IMR-90 (cell line): ENCODE data around the gene IL6.

Source experiments
- BHLHE40 ChIP-seq: fragments of 150-350 bp; IDR thresholded peaks from 2 replicates; pipeline ENCODE4 v1.6.1; 2016; ENCODE audit warnings: mild to moderate bottlenecking, low read depth, low read length
- CEBPB ChIP-seq: IDR thresholded peaks from 2 replicates; pipeline ENCODE4 v1.6.1; 2012; ENCODE audit warnings: low read depth, low read length, improper control_type of control experiment
- CHD1 ChIP-seq: IDR thresholded peaks from 2 replicates; pipeline ENCODE4 v1.6.1; 2012; ENCODE audit warnings: low read depth, low read length, improper control_type of control experiment
- CTCF ChIP-seq: conservative IDR thresholded peaks from 2 replicates; pipeline ENCODE4 v1.5.1; 2012; ENCODE audit warnings: mild to moderate bottlenecking, low read depth, low read length, improper control_type of control experiment
- ELK1 ChIP-seq: fragments of 150-350 bp; IDR thresholded peaks from 2 replicates; pipeline ENCODE4 v1.6.1; 2016; ENCODE audit warnings: low read depth, mild to moderate bottlenecking, low read length, moderate library complexity, borderline replicate concordance
- FOS ChIP-seq: fragments of 150-350 bp; IDR thresholded peaks from 2 replicates; pipeline ENCODE4 v1.6.1; 2016; ENCODE audit warnings: low read depth, low read length
- MAZ ChIP-seq: IDR thresholded peaks from 2 replicates; pipeline ENCODE4 v1.6.1; 2012; ENCODE audit warnings: low read depth, mild to moderate bottlenecking, low read length, improper control_type of control experiment, moderate library complexity, borderline replicate concordance
- MXI1 ChIP-seq: IDR thresholded peaks from 2 replicates; pipeline ENCODE4 v1.6.1; 2012; ENCODE audit warnings: low read depth, mild to moderate bottlenecking, low read length, moderate library complexity, borderline replicate concordance
- POLR2A ChIP-seq: IDR thresholded peaks from 2 replicates; pipeline ENCODE4 v1.6.1; 2012; ENCODE audit warnings: mild to moderate bottlenecking, low read depth, low read length
- RAD21 ChIP-seq: IDR thresholded peaks from 2 replicates; pipeline ENCODE4 v1.6.1; 2012; ENCODE audit warnings: low read length, improper control_type of control experiment
- RCOR1 ChIP-seq: IDR thresholded peaks from 2 replicates; pipeline ENCODE4 v1.6.1; 2012; ENCODE audit warnings: mild to moderate bottlenecking, low read length, improper control_type of control experiment; ENCODE audit not compliant: insufficient replicate concordance
- RFX5 ChIP-seq: IDR thresholded peaks from 2 replicates; pipeline ENCODE4 v1.8.0; 2012; ENCODE audit warnings: low read depth, mild to moderate bottlenecking, low read length, moderate library complexity
- SMC3 ChIP-seq: fragments of 150-350 bp; IDR thresholded peaks from 2 replicates; pipeline ENCODE4 v1.6.1; 2016; ENCODE audit warnings: low read depth, mild to moderate bottlenecking, antibody characterized with exemption, low read length, moderate library complexity
- USF2 ChIP-seq: fragments of 150-350 bp; IDR thresholded peaks from 2 replicates; pipeline ENCODE4 v1.6.1; 2017; ENCODE audit warnings: mild to moderate bottlenecking, antibody characterized with exemption, low read length, low read depth

GRCh38 chr7:22776964-22777363 lies 50.0 kb downstream of the IL6 start:
- no peak for TF ChIP-seq CTCF
- TF ChIP-seq RFX5, result no peak
- TF ChIP-seq RAD21, result no peak
- no peak for TF ChIP-seq SMC3
- no peak for TF ChIP-seq USF2
- no peak for TF ChIP-seq POLR2A
- TF ChIP-seq RCOR1, result no peak
- no peak for TF ChIP-seq CHD1
- no peak for TF ChIP-seq MXI1
- TF ChIP-seq FOS, result no peak
- no peak for TF ChIP-seq MAZ
- no peak for TF ChIP-seq ELK1
- TF ChIP-seq CEBPB, result no peak
- TF ChIP-seq BHLHE40, result no peak
